Glutamatergic neuron (in vitro differentiated cells): ENCODE results near the gene CIITA. TPM values are rescaled to one million over a fixed set of nuclear protein-coding genes. Genes with fewer than 3 reads are reported as not detected.

Experiments used
- DNase-seq: peaks from one replicate; pipeline ENCODE4 v3.0.0; 2022
- H3K27ac Mint-ChIP-seq: one replicate; pipeline ENCODE4 v1.8.0; 2020; ENCODE audit warnings: mild to moderate bottlenecking, mixed read lengths, inconsistent platforms; ENCODE audit not compliant: unreplicated experiment
- H3K27me3 Mint-ChIP-seq: one replicate; pipeline ENCODE4 v1.8.0; 2020; ENCODE audit warnings: mild to moderate bottlenecking, moderate library complexity, mixed read lengths, inconsistent platforms; ENCODE audit not compliant: unreplicated experiment
- H3K36me3 Mint-ChIP-seq: one replicate; pipeline ENCODE4 v1.8.0; 2020; ENCODE audit warnings: mild to moderate bottlenecking, mixed read lengths, inconsistent platforms; ENCODE audit not compliant: unreplicated experiment
- H3K4me1 Mint-ChIP-seq: one replicate; pipeline ENCODE4 v1.8.0; 2020; ENCODE audit warnings: mild to moderate bottlenecking, low read depth, mixed read lengths, inconsistent platforms; ENCODE audit not compliant: unreplicated experiment
- H3K4me3 Mint-ChIP-seq: one replicate; pipeline ENCODE4 v1.8.0; 2020; ENCODE audit warnings: mild to moderate bottlenecking, mixed read lengths, inconsistent platforms; ENCODE audit not compliant: unreplicated experiment
- H3K9me3 Mint-ChIP-seq: one replicate; pipeline ENCODE4 v1.8.0; 2020; ENCODE audit warnings: mild to moderate bottlenecking, moderate library complexity, mixed read lengths, inconsistent platforms; ENCODE audit not compliant: unreplicated experiment
- CTCF ChIP-seq: fragments of 200-600 bp; sonication (generic); IDR thresholded peaks from one replicate; pipeline ENCODE4 v1.5.0; 2021; ENCODE audit not compliant: partially characterized antibody, unreplicated experiment
- total RNA-seq: library from RNA; stranded (reverse); fragmentation: NEBNext Ultra II Directional; extraction: Animal tissue kit (Norgen Biotek cat#: 25700); gene quantifications from one replicate; pipeline ENCODE4 v1.2.1, GENCODE V29; 2021; ENCODE audit not compliant: unreplicated experiment

Gene CIITA
- total RNA-seq, 1 donor from 2014 or later, result 0.69 TPM

GRCh38 chr16:10876315-10876714 is 687 bp upstream of the CIITA start:
- Mint-ChIP-seq H3K4me1 (peaks cover 21% of the 10 kb centered on the region), H3K27ac (no peak overlapping the region), H3K36me3 (no peaks in the 10 kb centered on the region), H3K9me3 (peaks cover 4% of the 10 kb centered on the region), H3K4me3 (no peak overlapping the region), H3K27me3 (peaks cover 11% of the 10 kb centered on the region)
- TF ChIP-seq CTCF, result no peak
- no peak for DNase-seq

GRCh38 chr16:10877472-10877946 is 507 bp downstream of the CIITA start:
- Mint-ChIP-seq H3K9me3 (peaks cover 2% of the 10 kb centered on the region), H3K4me1 (peaks cover 20% of the 10 kb centered on the region), H3K4me3 (no peak overlapping the region), H3K27ac (no peak overlapping the region), H3K36me3 (peaks cover 5% of the 10 kb centered on the region), H3K27me3 (peaks cover 9% of the 10 kb centered on the region)
- no peak for TF ChIP-seq CTCF
- no peak for DNase-seq

GRCh38 chr16:10878328-10878643 is 1.3 kb downstream of the CIITA start:
- no peak for DNase-seq
- peaks cover 20% of the 10 kb centered on the region for H3K4me1 Mint-ChIP-seq
- peaks cover 5% of the 10 kb centered on the region for H3K36me3 Mint-ChIP-seq
- no peak overlapping the region for H3K27ac Mint-ChIP-seq
- no peak for TF ChIP-seq CTCF
- H3K4me3 Mint-ChIP-seq, result peak overlapping the region; percentile 46
- peaks cover 9% of the 10 kb centered on the region for H3K27me3 Mint-ChIP-seq
- peaks cover 2% of the 10 kb centered on the region for H3K9me3 Mint-ChIP-seq

DNA sequence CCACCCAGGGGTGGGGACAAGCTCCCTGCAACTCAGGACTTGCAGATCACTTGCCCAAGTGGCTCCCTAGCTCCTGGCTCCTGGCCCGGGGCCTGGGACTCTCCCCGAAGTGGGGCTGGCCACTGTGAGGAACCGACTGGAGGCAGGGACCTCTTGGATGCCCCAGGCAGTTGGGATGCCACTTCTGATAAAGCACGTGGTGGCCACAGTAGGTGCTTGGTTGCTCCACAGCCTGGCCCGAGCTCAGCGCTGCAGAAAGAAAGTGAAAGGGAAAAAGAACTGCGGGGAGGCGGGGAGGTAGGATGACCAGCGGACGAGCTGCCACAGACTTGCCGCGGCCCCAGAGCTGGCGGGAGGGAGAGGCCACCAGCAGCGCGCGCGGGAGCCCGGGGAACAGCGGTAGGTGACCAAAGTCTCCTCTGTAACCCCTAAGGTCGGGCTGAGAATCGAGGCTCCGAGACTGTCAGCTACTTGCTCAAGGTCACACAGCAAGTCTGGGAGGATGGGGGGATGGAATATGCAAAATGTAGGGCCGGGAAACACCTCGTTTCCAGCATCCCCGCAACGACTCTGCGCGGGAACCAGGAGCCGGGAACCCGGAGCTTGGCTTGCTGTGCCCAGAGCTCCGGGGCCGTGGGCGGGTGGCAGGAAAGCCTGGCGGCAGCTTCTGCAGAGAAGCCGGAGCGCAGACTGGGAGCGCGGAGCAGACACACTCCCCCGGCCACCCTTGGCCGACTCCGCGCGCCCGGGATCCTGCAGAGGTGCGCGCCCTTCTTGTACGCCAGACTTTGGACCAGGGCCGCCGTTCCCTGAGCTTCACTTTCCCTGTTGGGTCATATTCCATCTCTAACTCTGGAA is 1.9 kb downstream of the CIITA start:
- peaks cover 9% of the 10 kb centered on the region for H3K27me3 Mint-ChIP-seq
- peaks cover 20% of the 10 kb centered on the region for H3K4me1 Mint-ChIP-seq
- peaks cover 5% of the 10 kb centered on the region for H3K36me3 Mint-ChIP-seq
- peak overlapping the region; percentile 67 for H3K4me3 Mint-ChIP-seq
- DNase-seq, result peak; percentile 31
- no peak for TF ChIP-seq CTCF
- no peak overlapping the region for H3K27ac Mint-ChIP-seq
- H3K9me3 Mint-ChIP-seq, result peaks cover 2% of the 10 kb centered on the region
